GM10266 (cell line): ENCODE measurements around the gene COL4A2.

Source experiments
- DNase-seq: peaks from one replicate; pipeline ENCODE4 v3.0.0; 2012; ENCODE audit errors: extremely low spot score
- CTCF ChIP-seq: IDR thresholded peaks from 2 replicates; pipeline ENCODE4 v1.5.1; 2012; ENCODE audit warnings: mild to moderate bottlenecking, low read depth; ENCODE audit not compliant: control insufficient read depth, insufficient read depth; ENCODE audit errors: missing control alignments

The COL4A2 gene

GRCh38 chr13:110337247-110337646 lies 30.2 kb downstream of the COL4A2 start:
- no peak for TF ChIP-seq CTCF
- DNase-seq: no peak

GRCh38 chr13:110338441-110339101 lies 31.5 kb downstream of the COL4A2 start:
- no peak for TF ChIP-seq CTCF
- no peak for DNase-seq

GRCh38 chr13:110339263-110339662 lies 32.2 kb downstream of the COL4A2 start:
- TF ChIP-seq CTCF: no peak
- no peak for DNase-seq

GRCh38 chr13:110339975-110340550 lies 33.0 kb downstream of the COL4A2 start:
- no peak for DNase-seq
- no peak for TF ChIP-seq CTCF

DNA sequence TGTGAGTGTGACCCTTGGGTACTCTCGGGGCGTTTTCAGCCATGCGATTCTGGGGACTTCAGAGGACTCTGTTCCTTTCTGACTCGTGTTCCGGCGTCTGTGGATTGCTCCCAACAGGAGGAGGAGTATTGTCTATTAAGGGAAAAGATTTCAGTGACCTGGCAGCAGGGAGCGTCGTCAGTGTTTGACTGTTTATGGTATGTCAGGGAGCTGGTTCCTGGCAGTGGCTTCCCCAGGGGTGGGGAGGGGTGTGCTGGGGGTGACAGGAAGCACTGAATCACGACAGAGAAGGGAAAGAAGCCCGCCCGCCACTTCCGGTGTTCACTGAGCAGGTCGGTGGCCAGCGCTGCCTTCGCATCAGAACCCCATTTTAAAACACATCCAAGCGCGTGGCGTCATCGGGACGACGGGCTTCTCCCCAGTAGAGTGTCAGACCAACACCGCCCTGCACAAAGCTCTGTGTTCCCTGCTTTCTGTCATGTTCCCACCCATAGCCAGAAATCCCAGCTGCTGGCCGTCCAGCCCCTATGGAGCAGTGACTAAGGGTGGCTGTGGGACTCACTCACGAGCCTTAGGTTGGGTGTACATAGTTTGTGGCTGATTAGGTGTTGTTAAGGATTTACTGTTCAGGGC lies 33.8 kb downstream of the COL4A2 start:
- DNase-seq: no peak
- no peak for TF ChIP-seq CTCF

- no peak for DNase-seq
Observed at GRCh38 chr13:110341445-110342244, 34.6 kb downstream of the COL4A2 start.

More at GRCh38 chr13:110341445-110342244, 34.6 kb downstream of the COL4A2 start:
- no peak for TF ChIP-seq CTCF
